Vagina (tissue), 2 donors: ENCODE results near the gene G2E3. TPM values are rescaled to one million over a fixed set of nuclear protein-coding genes. Genes with fewer than 3 reads are reported as not detected.
A peak's percentile ranks its signal among the peaks of the same experiment; 100 is the strongest.
"Not testable (repeated sequence)": the region's sequence is repeated elsewhere in the genome, so short reads cannot be mapped to it uniquely, and the experiment has no call there.

ENCODE experiments used
- DNase-seq, 2 donors: peaks; one replicate each; pipeline ENCODE4 v3.0.0-alpha.2; 2017; ENCODE audit errors: extremely low spot score in 2 of 2
- H3K27ac ChIP-seq: fragments of 200-600 bp; sonication (generic); one replicate; pipeline ENCODE4 v1.5.1; 2019
- H3K27me3 ChIP-seq: fragments of 200-600 bp; sonication (generic); one replicate; pipeline ENCODE4 v1.5.1; 2019
- H3K36me3 ChIP-seq, 2 donors: fragments of 200-600 bp; sonication (generic); one replicate each; pipeline ENCODE4 v1.5.1; 2017 to 2019
- H3K4me1 ChIP-seq: fragments of 200-600 bp; sonication (generic); one replicate; pipeline ENCODE4 v1.5.1; 2019
- H3K4me3 ChIP-seq, 2 donors: fragments of 200-600 bp; sonication (generic); 1 replicate in 1 of 2; 2 replicates in 1 of 2; pipeline ENCODE4 v1.5.1; 2016 to 2019
- H3K9me3 ChIP-seq: fragments of 200-600 bp; sonication (generic); one replicate; pipeline ENCODE4 v1.5.1; 2019
- POLR2A ChIP-seq, 2 donors: fragments of 450-650 bp; IDR thresholded peaks; one replicate each; pipeline ENCODE4 v1.6.1; 2017; ENCODE audit warnings: antibody characterized with exemption in 2 of 2, mild to moderate bottlenecking in 2 of 2, moderate library complexity in 2 of 2
- POLR2AphosphoS5 ChIP-seq, 2 donors: sonication (generic); formaldehyde crosslinking; IDR thresholded peaks; one replicate each; pipeline ENCODE4 v1.9.0; 2017; ENCODE audit warnings: antibody characterized with exemption in 2 of 2, mild to moderate bottlenecking in 2 of 2, low read depth in 1 of 2; ENCODE audit not compliant: insufficient read depth in 1 of 2
- intact Hi-C: fragments of 100-400 bp; cut with DNase I; formaldehyde crosslinking; loops from one replicate; pipeline ENCODE4 v1.15.1; 2023
- total RNA-seq: library from RNA; depleted of rRNA; stranded (reverse); fragments of >200 nt; gene quantifications from one replicate; pipeline ENCODE4 v1.2.3, GENCODE V29; 2016
- TF ChIP-seq, protein P1 (sequence below), 3 experiments: fragments of 450-650 bp in 2 of 3; fragments of 200-600 bp in 1 of 3; sonication (generic) in 1 of 3; IDR thresholded peaks; one replicate each; pipeline ENCODE4 v1.5.1; 2017 to 2019; ENCODE audit warnings: antibody characterized with exemption in 3 of 3, mild to moderate bottlenecking in 2 of 3, moderate library complexity in 2 of 3

G2E3 gene
- total RNA-seq, 1 donor from 2014 or later: 7.4 TPM

DNA sequence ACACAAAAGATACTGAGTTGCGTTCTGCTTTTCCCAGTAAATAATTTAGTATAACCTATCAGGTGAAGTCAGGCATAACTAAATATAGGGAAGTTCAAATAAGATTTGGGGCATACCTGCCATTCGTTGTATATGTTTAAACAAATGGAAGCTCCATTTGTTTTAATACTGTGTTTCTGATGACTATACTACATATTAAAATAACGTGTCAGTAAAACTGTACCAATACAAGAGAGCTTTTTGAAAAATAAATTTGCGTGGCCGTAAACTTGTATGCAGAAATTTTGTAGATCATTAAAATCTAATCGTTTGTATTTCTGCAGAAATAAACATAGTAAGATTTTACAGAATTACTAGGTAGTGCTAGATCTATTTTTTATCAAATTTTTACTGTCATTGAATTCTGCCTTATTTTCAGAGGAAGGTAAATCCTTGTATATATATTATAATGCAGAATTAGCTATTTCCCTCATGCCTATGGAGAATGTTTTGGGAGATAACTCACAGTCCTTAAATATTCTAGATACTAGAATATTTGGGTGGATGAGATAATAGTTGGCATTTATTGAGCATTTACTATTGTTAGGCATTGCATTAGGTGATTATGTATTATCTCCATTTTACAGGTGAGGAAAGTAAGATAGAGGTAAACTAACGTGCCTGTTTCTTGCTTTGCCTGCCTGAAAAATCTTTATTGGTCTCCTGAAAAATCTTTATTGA is 64.6 kb downstream of the G2E3 start:
- intact Hi-C loops: no loop called here
- H3K4me1 ChIP-seq: peaks cover 28% of the 10 kb centered on the region
- DNase-seq: no peak
- H3K36me3 ChIP-seq: no peaks in the 10 kb centered on the region
- TF ChIP-seq, protein P1, sequence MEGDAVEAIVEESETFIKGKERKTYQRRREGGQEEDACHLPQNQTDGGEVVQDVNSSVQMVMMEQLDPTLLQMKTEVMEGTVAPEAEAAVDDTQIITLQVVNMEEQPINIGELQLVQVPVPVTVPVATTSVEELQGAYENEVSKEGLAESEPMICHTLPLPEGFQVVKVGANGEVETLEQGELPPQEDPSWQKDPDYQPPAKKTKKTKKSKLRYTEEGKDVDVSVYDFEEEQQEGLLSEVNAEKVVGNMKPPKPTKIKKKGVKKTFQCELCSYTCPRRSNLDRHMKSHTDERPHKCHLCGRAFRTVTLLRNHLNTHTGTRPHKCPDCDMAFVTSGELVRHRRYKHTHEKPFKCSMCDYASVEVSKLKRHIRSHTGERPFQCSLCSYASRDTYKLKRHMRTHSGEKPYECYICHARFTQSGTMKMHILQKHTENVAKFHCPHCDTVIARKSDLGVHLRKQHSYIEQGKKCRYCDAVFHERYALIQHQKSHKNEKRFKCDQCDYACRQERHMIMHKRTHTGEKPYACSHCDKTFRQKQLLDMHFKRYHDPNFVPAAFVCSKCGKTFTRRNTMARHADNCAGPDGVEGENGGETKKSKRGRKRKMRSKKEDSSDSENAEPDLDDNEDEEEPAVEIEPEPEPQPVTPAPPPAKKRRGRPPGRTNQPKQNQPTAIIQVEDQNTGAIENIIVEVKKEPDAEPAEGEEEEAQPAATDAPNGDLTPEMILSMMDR (IDR thresholded peaks at IDR 0.05): no peak
- TF ChIP-seq POLR2A (IDR thresholded peaks at IDR 0.05): no peak
- TF ChIP-seq POLR2AphosphoS5 (IDR thresholded peaks at IDR 0.05; ENCODE audit: insufficient read depth in 1 of 2, low read depth in 1 of 2): no peak
- peak overlapping the region; percentile 83 to 87 for H3K4me3 ChIP-seq
- H3K27me3 ChIP-seq: no peaks in the 10 kb centered on the region
- H3K9me3 ChIP-seq: no peaks in the 10 kb centered on the region
- H3K27ac ChIP-seq: no peak overlapping the region

DNA sequence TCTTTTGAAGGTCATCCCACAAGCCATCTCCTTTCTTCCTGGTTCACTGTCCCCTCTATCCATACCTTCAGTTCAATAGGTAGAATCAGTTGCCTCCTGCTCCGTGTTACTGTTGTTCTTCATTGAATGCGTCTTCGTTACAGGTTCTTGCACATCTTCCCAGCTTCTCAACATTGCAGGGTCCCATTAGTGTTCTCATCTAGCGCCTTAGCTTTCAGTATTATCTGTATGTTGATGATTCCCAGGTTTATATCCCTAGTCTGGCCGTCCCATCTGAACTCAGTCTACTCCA is 65.1 kb downstream of the G2E3 start:
- Histone ChIP-seq H3K27ac (no peak overlapping the region), H3K4me3 (no peak overlapping the region), H3K9me3 (no peaks in the 10 kb centered on the region), H3K27me3 (no peaks in the 10 kb centered on the region), H3K4me1 (peaks cover 28% of the 10 kb centered on the region), H3K36me3 (no peaks in the 10 kb centered on the region)
- TF ChIP-seq POLR2A (IDR thresholded peaks at IDR 0.05): no peak
- no peak for TF ChIP-seq POLR2AphosphoS5 (IDR thresholded peaks at IDR 0.05; ENCODE audit: insufficient read depth in 1 of 2, low read depth in 1 of 2)
- TF ChIP-seq, protein P1 (IDR thresholded peaks at IDR 0.05): no peak
- DNase-seq: no peak
- intact Hi-C loops: no loop called here

DNA sequence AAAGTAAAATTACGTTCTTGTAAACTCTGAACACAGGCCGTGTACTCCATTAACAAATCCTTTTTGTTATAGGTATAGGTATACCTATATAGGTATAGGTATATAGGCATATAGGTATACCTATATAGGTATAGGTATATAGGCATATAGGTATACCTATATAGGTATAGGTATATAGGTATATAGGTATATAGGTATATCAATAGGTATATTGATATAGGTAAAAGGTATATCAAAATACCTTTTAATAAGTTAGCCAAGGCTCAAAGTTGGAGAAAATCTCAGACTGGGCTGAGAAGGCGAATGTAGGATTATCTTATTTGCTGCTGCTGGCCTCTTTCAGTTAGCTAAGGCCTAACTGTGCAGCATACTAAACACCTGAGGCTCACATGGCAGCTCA is 66.6 kb downstream of the G2E3 start:
- peaks cover 0 to 3% of the 10 kb centered on the region in 2 donors for H3K36me3 ChIP-seq
- H3K27me3 ChIP-seq: no peaks in the 10 kb centered on the region
- no peak for DNase-seq
- H3K9me3 ChIP-seq: no peaks in the 10 kb centered on the region
- intact Hi-C loops: no loop called here
- H3K4me1 ChIP-seq: peaks cover 28% of the 10 kb centered on the region
- TF ChIP-seq POLR2AphosphoS5 (IDR thresholded peaks at IDR 0.05; ENCODE audit: insufficient read depth in 1 of 2, low read depth in 1 of 2): no peak
- no peak for TF ChIP-seq POLR2A (IDR thresholded peaks at IDR 0.05)
- TF ChIP-seq, protein P1 (IDR thresholded peaks at IDR 0.05): no peak
- no peak overlapping the region for H3K4me3 ChIP-seq
- no peak overlapping the region for H3K27ac ChIP-seq

DNA sequence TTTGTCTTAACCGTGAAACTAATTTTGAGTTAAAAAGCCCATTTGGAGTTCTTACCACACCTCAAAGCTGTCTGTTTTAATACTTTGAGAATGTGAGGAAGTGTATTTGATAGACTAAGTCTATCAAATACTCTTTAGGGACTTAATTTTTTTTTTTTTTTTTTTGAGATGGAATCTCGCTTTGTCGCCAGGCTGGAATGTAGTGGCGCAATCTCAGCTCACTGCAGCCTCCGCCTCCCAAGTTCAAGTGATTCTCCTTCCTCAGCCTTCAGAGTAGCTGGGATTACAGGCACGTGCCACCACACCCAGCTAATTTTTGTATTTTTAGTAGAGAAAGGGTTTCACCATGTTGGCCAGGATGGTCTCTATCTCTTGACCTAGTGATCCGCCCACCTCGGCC is 70.5 kb downstream of the G2E3 start:
- Histone ChIP-seq H3K36me3 (peaks cover 0 to 15% of the 10 kb centered on the region in 2 donors), H3K4me1 (peaks cover 13% of the 10 kb centered on the region)
- H3K4me3 ChIP-seq, H3K27ac ChIP-seq, intact Hi-C loops, H3K9me3 ChIP-seq, DNase-seq, H3K27me3 ChIP-seq: not testable (repeated sequence)

DNA sequence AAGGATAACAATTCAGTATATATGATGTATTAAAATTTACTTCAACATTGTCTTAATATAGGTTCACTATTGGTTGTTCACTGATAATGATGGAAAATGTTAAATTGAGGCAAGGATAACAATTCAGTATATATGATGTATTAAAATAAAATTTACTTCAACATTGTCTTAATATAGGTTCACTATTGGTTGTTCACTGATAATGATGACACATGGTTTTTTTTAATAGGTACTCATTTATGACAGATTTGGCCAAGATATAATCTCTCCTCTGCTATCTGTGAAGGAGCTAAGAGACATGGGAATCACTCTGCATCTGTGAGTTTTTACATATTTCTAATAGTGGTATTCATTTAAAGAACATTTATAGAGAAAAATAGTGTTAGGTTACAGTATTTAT is 71.3 kb downstream of the G2E3 start:
- Histone ChIP-seq H3K4me1 (peaks cover 10% of the 10 kb centered on the region), H3K9me3 (no peaks in the 10 kb centered on the region), H3K27ac (no peak overlapping the region), H3K27me3 (no peaks in the 10 kb centered on the region), H3K36me3 (peaks cover 0 to 15% of the 10 kb centered on the region in 2 donors), H3K4me3 (no peak overlapping the region)
- intact Hi-C loops: no loop called here
- TF ChIP-seq POLR2AphosphoS5 (IDR thresholded peaks at IDR 0.05; ENCODE audit: insufficient read depth in 1 of 2, low read depth in 1 of 2) (no peak), POLR2A (IDR thresholded peaks at IDR 0.05) (no peak)
- TF ChIP-seq, protein P1 (IDR thresholded peaks at IDR 0.05): no peak
- no peak for DNase-seq
